HG03457 (cell line): ENCODE data around the gene MED26.

Source experiments
- ATAC-seq: cut with Tn5 transposase; IDR thresholded peaks from one replicate; pipeline ENCODE4 v1.9.1; 2021; ENCODE audit warnings: moderate number of reproducible peaks; ENCODE audit not compliant: unreplicated experiment

Gene MED26

GRCh38 chr19:16650821-16651220 lies 22.8 kb upstream of the MED26 start:
- ATAC-seq, result no peak

GRCh38 chr19:16649734-16650133 lies 21.7 kb upstream of the MED26 start:
- no peak for ATAC-seq

GRCh38 chr19:16645140-16645539 lies 17.1 kb upstream of the MED26 start:
- ATAC-seq, result no peak

- no peak for ATAC-seq
Observed at GRCh38 chr19:16641695-16642094, 13.7 kb upstream of the MED26 start.

GRCh38 chr19:16640951-16641350 lies 12.9 kb upstream of the MED26 start:
- ATAC-seq, result no peak

- ATAC-seq, result no peak
Observed at GRCh38 chr19:16638666-16639065, 10.7 kb upstream of the MED26 start.

- no peak for ATAC-seq
Observed at GRCh38 chr19:16637535-16637934, 9.5 kb upstream of the MED26 start.

GRCh38 chr19:16631465-16631864 lies 3.5 kb upstream of the MED26 start:
- ATAC-seq, result no peak

GRCh38 chr19:16628984-16629691 lies 1.1 kb upstream of the MED26 start:
- no peak for ATAC-seq

- ATAC-seq, result no peak
Observed at GRCh38 chr19:16627928-16628182, 149 bp downstream of the MED26 start.

- ATAC-seq, result peak; percentile 6
Observed at GRCh38 chr19:16627193-16627927, 644 bp downstream of the MED26 start.

GRCh38 chr19:16626796-16627192 lies 1.2 kb downstream of the MED26 start:
- ATAC-seq, result no peak

- no peak for ATAC-seq
Observed at GRCh38 chr19:16625163-16625958, 2.6 kb downstream of the MED26 start.

GRCh38 chr19:16624236-16624635 lies 3.8 kb downstream of the MED26 start:
- ATAC-seq, result no peak

- no peak for ATAC-seq
Observed at GRCh38 chr19:16623576-16623975, 4.4 kb downstream of the MED26 start.

GRCh38 chr19:16623066-16623465 lies 4.9 kb downstream of the MED26 start:
- ATAC-seq, result no peak

GRCh38 chr19:16621165-16621800 lies 6.7 kb downstream of the MED26 start:
- ATAC-seq, result no peak

- ATAC-seq, result no peak
Observed at GRCh38 chr19:16620584-16620983, 7.4 kb downstream of the MED26 start.

GRCh38 chr19:16620018-16620417 lies 8.0 kb downstream of the MED26 start:
- ATAC-seq, result no peak

GRCh38 chr19:16619457-16619856 lies 8.5 kb downstream of the MED26 start:
- no peak for ATAC-seq

- ATAC-seq, result no peak
Observed at GRCh38 chr19:16618248-16618647, 9.8 kb downstream of the MED26 start.

GRCh38 chr19:16615808-16616207 lies 12.2 kb downstream of the MED26 start:
- ATAC-seq, result no peak
